Activated T-helper 2 cell treated with anti-CD3 and anti-CD28 coated beads, Interferon-gamma antibody, Interleukin-2, Interleukin-4, amounts not matched to agents 10 μg/mL and 5 μg/mL and 100 μg/mL, durations not matched to agents 14 hours and 24 hours and 36 hours (primary cell): ENCODE data around the gene FER. TPM values are rescaled to one million over a fixed set of nuclear protein-coding genes. Genes with fewer than 3 reads are reported as not detected.
"Not testable (repeated sequence)": the region's sequence is repeated elsewhere in the genome, so short reads cannot be mapped to it uniquely, and the experiment has no call there.

Experiments
- DNase-seq: peaks from one replicate; pipeline ENCODE4 v3.0.0; 2021; ENCODE audit warnings: low spot score
- H3K27ac Mint-ChIP-seq: one replicate; pipeline ENCODE4 v1.8.0; 2021; ENCODE audit warnings: mixed read lengths
- H3K27me3 Mint-ChIP-seq: one replicate; pipeline ENCODE4 v1.8.0; 2021; ENCODE audit warnings: low read depth, mixed read lengths
- H3K36me3 Mint-ChIP-seq: one replicate; pipeline ENCODE4 v1.8.0; 2021; ENCODE audit warnings: low read depth, mixed read lengths
- H3K4me1 Mint-ChIP-seq: one replicate; pipeline ENCODE4 v1.8.0; 2021; ENCODE audit warnings: low read depth, mixed read lengths
- H3K4me3 Mint-ChIP-seq: one replicate; pipeline ENCODE4 v1.8.0; 2021; ENCODE audit warnings: low read depth, mild to moderate bottlenecking, moderate library complexity, mixed read lengths
- H3K9me3 Mint-ChIP-seq: one replicate; pipeline ENCODE4 v1.8.0; 2021; ENCODE audit warnings: mixed read lengths
- intact Hi-C: fragments of 100-400 bp; cut with micrococcal nuclease; formaldehyde crosslinking; loops from one replicate; pipeline ENCODE4 v1.15.1; 2023
- total RNA-seq: library from RNA; stranded (reverse); gene quantifications from 2 replicates; pipeline ENCODE4 v1.2.3, GENCODE V29; 2022

FER gene
- total RNA-seq, 1 donor from 2014 or later, result 7.0 TPM

GRCh38 chr5:108753331-108753730 lies 5.6 kb downstream of the FER start:
- Mint-ChIP-seq H3K9me3 (no peaks in the 10 kb centered on the region), H3K4me3 (no peak overlapping the region), H3K27ac (no peak overlapping the region), H3K36me3 (no peaks in the 10 kb centered on the region), H3K4me1 (peaks cover 9% of the 10 kb centered on the region), H3K27me3 (peaks cover 22% of the 10 kb centered on the region)
- no peak for DNase-seq
- intact Hi-C loops, result no loop called here

GRCh38 chr5:108753877-108754276 lies 6.2 kb downstream of the FER start:
- Mint-ChIP-seq H3K27me3 (peaks cover 22% of the 10 kb centered on the region), H3K4me3 (no peak overlapping the region), H3K9me3 (no peaks in the 10 kb centered on the region), H3K4me1 (peaks cover 9% of the 10 kb centered on the region), H3K27ac (no peak overlapping the region), H3K36me3 (no peaks in the 10 kb centered on the region)
- intact Hi-C loops, result no loop called here
- DNase-seq, result no peak

GRCh38 chr5:108760512-108760911 lies 12.8 kb downstream of the FER start:
- no peak for DNase-seq
- intact Hi-C loops, result no loop called here
- Mint-ChIP-seq H3K27me3 (no peaks in the 10 kb centered on the region), H3K36me3 (no peaks in the 10 kb centered on the region), H3K9me3 (peaks cover 3% of the 10 kb centered on the region), H3K27ac (no peak overlapping the region), H3K4me3 (no peak overlapping the region), H3K4me1 (peaks cover 8% of the 10 kb centered on the region)

GRCh38 chr5:108762660-108763059 lies 15.0 kb downstream of the FER start:
- Mint-ChIP-seq H3K27ac (no peak overlapping the region), H3K4me3 (no peak overlapping the region), H3K27me3 (no peaks in the 10 kb centered on the region), H3K36me3 (no peaks in the 10 kb centered on the region), H3K9me3 (peaks cover 3% of the 10 kb centered on the region), H3K4me1 (peaks cover 8% of the 10 kb centered on the region)
- intact Hi-C loops, result no loop called here
- DNase-seq, result no peak

GRCh38 chr5:108763222-108763916 lies 15.7 kb downstream of the FER start:
- no peaks in the 10 kb centered on the region for H3K36me3 Mint-ChIP-seq

GRCh38 chr5:108765647-108766046 lies 17.9 kb downstream of the FER start:
- Mint-ChIP-seq H3K27me3 (no peaks in the 10 kb centered on the region), H3K27ac (no peak overlapping the region), H3K4me3 (no peak overlapping the region), H3K4me1 (peaks cover 13% of the 10 kb centered on the region), H3K36me3 (no peaks in the 10 kb centered on the region), H3K9me3 (no peaks in the 10 kb centered on the region)
- intact Hi-C loops, result no loop called here
- no peak for DNase-seq

More at GRCh38 chr5:108763222-108763916, 15.7 kb downstream of the FER start:
- no peak for DNase-seq
- Mint-ChIP-seq H3K9me3 (peaks cover 3% of the 10 kb centered on the region), H3K27me3 (no peaks in the 10 kb centered on the region), H3K27ac (no peak overlapping the region), H3K4me3 (no peak overlapping the region), H3K4me1 (peaks cover 8% of the 10 kb centered on the region)
- intact Hi-C loops, result no loop called here

- H3K9me3 Mint-ChIP-seq, intact Hi-C loops, DNase-seq, H3K27ac Mint-ChIP-seq, H3K27me3 Mint-ChIP-seq, H3K4me3 Mint-ChIP-seq, H3K36me3 Mint-ChIP-seq: not testable (repeated sequence)
- peaks cover 13% of the 10 kb centered on the region for H3K4me1 Mint-ChIP-seq
Measured at GRCh38 chr5:108766916-108767315, 19.2 kb downstream of the FER start.

GRCh38 chr5:108769352-108769751 lies 21.7 kb downstream of the FER start:
- Mint-ChIP-seq H3K36me3 (peaks cover 3% of the 10 kb centered on the region), H3K4me1 (peaks cover 6% of the 10 kb centered on the region), H3K27ac (no peak overlapping the region), H3K27me3 (no peaks in the 10 kb centered on the region), H3K9me3 (peaks cover 5% of the 10 kb centered on the region), H3K4me3 (no peak overlapping the region)
- intact Hi-C loops, result no loop called here
- DNase-seq, result no peak

DNA sequence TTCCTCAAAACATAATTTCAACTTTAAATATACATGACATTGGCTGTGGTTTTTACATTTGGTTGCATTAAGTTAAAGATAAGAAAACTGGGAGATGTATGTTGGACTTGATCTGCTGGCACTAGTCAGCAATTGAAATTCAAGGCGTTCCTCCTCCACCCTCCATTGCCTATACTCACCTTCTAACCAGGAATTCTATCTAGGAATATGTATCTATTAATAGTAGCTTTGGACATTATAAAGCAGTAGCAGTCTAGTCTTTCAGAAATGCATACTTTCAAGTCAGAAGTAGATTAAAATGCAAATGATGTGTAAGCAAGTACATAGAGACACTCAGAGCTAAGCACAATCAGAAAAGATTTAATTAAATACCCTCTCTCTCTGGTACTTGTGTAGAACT lies 24.9 kb downstream of the FER start:
- peaks cover 6% of the 10 kb centered on the region for H3K4me1 Mint-ChIP-seq
- no peak overlapping the region for H3K27ac Mint-ChIP-seq
- intact Hi-C loops, result no loop called here
- H3K9me3 Mint-ChIP-seq, result peaks cover 6% of the 10 kb centered on the region
- no peak overlapping the region for H3K4me3 Mint-ChIP-seq
- H3K36me3 Mint-ChIP-seq, result peaks cover 3% of the 10 kb centered on the region
- no peak for DNase-seq
- H3K27me3 Mint-ChIP-seq, result no peaks in the 10 kb centered on the region

DNA sequence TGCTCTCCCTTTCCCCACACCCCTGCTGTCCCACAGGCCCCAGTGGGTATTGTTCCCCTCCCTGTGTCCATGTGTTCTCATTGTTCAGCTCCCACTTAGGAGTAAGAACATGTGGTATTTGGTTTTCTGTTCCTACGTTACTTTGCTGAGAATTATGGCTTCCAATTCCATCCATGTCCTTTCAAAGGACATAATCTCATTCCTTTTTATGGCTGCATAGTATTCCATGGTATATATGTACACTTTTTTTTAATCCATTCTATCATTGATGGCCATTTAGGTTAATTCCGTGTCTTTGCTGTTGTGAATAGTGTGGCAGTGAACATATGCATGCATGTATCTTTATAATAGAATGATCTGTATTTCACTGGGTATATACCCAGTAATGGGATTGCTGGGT lies 25.6 kb downstream of the FER start:
- Mint-ChIP-seq H3K27ac (no peak overlapping the region), H3K4me1 (peaks cover 6% of the 10 kb centered on the region), H3K27me3 (no peaks in the 10 kb centered on the region), H3K4me3 (no peak overlapping the region), H3K9me3 (peaks cover 6% of the 10 kb centered on the region), H3K36me3 (peaks cover 3% of the 10 kb centered on the region)
- intact Hi-C loops, result no loop called here
- DNase-seq, result no peak

- intact Hi-C loops, H3K27ac Mint-ChIP-seq, H3K4me3 Mint-ChIP-seq, DNase-seq, H3K36me3 Mint-ChIP-seq, H3K9me3 Mint-ChIP-seq, H3K4me1 Mint-ChIP-seq, H3K27me3 Mint-ChIP-seq: not testable (repeated sequence)
Measured at GRCh38 chr5:108774079-108774478, 26.4 kb downstream of the FER start.

GRCh38 chr5:108777582-108777981 lies 29.9 kb downstream of the FER start:
- H3K4me3 Mint-ChIP-seq, H3K27me3 Mint-ChIP-seq, DNase-seq, H3K9me3 Mint-ChIP-seq, H3K4me1 Mint-ChIP-seq, H3K27ac Mint-ChIP-seq, intact Hi-C loops, H3K36me3 Mint-ChIP-seq: not testable (repeated sequence)

- H3K27ac Mint-ChIP-seq, H3K4me3 Mint-ChIP-seq, H3K9me3 Mint-ChIP-seq, H3K27me3 Mint-ChIP-seq, H3K36me3 Mint-ChIP-seq, H3K4me1 Mint-ChIP-seq, DNase-seq, intact Hi-C loops: not testable (repeated sequence)
Measured at GRCh38 chr5:108784577-108784976, 36.9 kb downstream of the FER start.
